HepG2 (cell line): ENCODE data around the gene THBD. TPM values are rescaled to one million over a fixed set of nuclear protein-coding genes. Genes with fewer than 3 reads are reported as not detected.

Experiments
- ATAC-seq: fragments of 200-7000 bp; cut with Tn5 transposase; 3 replicates; pipeline ENCODE4 v1.9.1; 2020; ENCODE audit warnings: mild to moderate bottlenecking, moderate library complexity
- BruUV-seq: library from RNA; stranded (reverse); fragments of 400-500 nt; replicated peaks from 2 replicates; lab custom pipeline; 2021; lab: Mats Ljungman, UMichigan
- CTCF ChIA-PET: fragments of 300-600 bp; formaldehyde crosslinking; extraction: SDS; loops from one replicate; lab custom pipeline; 2021; ENCODE audit warnings: low total read pairs, inconsistent platforms, low intra/inter-chr PET ratio; lab: Yijun Ruan, JAX
- POLR2A ChIA-PET: fragments of 350-600 bp; sonication (Branson Sonifier 250); formaldehyde crosslinking; loops from one replicate; lab custom pipeline; 2020; ENCODE audit warnings: antibody characterized with exemption, inconsistent platforms; lab: Yijun Ruan, JAX
- DNase-seq: peaks from one replicate; pipeline ENCODE4 v3.0.0-alpha.2; 2015; ENCODE audit warnings: low spot score
- FAIRE-seq: peaks from 3 replicates; lab custom pipeline; 2011; peaks lifted over from hg19 to GRCh38; lab: Jason Lieb, UNC
- H2AFZ ChIP-seq: one replicate; pipeline ENCODE4 v1.6.1; 2011; ENCODE audit warnings: low read length, inconsistent platforms
- H3K27ac ChIP-seq: fragments of 300-600 bp; 3 replicates; pipeline ENCODE4 v1.8.0; 2011; ENCODE audit warnings: mixed run types, mild to moderate bottlenecking, mixed read lengths, low read length, inconsistent platforms; ENCODE audit not compliant: insufficient read depth; ENCODE audit errors: extremely low read length
- H3K27me3 ChIP-seq, 2 experiments: fragments of 200-600 bp in 1 of 2; 2 replicates in 1 of 2; 3 replicates in 1 of 2; pipeline versions ENCODE4 v1.6.0 to v1.8.0; 2011; ENCODE audit warnings: low read length in 2 of 2, mild to moderate bottlenecking in 2 of 2, moderate library complexity in 2 of 2, inconsistent platforms in 1 of 2; ENCODE audit not compliant: insufficient read depth in 2 of 2, control insufficient read depth in 1 of 2
- H3K36me3 ChIP-seq, 2 experiments: fragments of 200-600 bp in 1 of 2; replicated peaks in 1 of 2; 2 replicates in 1 of 2; 3 replicates in 1 of 2; pipeline versions ENCODE4 v1.5.1 to v1.8.0; 2011; ENCODE audit warnings: low read length in 2 of 2, inconsistent platforms in 1 of 2; ENCODE audit not compliant: insufficient read depth in 2 of 2, control insufficient read depth in 1 of 2
- H3K4me1 ChIP-seq: 2 replicates; pipeline ENCODE4 v1.5.1; 2012; ENCODE audit warnings: low read length, inconsistent platforms; ENCODE audit not compliant: insufficient read depth
- H3K4me2 ChIP-seq: 2 replicates; pipeline ENCODE4 v1.6.0; 2011; ENCODE audit warnings: low read depth, low read length, inconsistent platforms
- H3K4me3 ChIP-seq, 3 experiments: fragments of 200-600 bp in 1 of 3; sonication (generic), shearing (Covaris generic) in 1 of 3; replicated peaks in 1 of 3; 2 replicates each; pipeline ENCODE4 v1.5.1; 2011 to 2016; ENCODE audit warnings: low read length in 3 of 3, inconsistent platforms in 2 of 3, low read depth in 2 of 3, mild to moderate bottlenecking in 2 of 3, control low read depth in 1 of 3, mixed read lengths in 1 of 3; ENCODE audit not compliant: insufficient read depth in 1 of 3
- H3K79me2 ChIP-seq: one replicate; pipeline ENCODE4 v1.6.1; 2011; ENCODE audit warnings: low read length, inconsistent platforms; ENCODE audit not compliant: insufficient read depth
- H3K9ac ChIP-seq: 2 replicates; pipeline ENCODE4 v1.6.0; 2011; ENCODE audit warnings: mild to moderate bottlenecking, low read depth, low read length, inconsistent platforms; ENCODE audit not compliant: insufficient read depth
- H3K9me3 ChIP-seq: 2 replicates; pipeline ENCODE4 v1.5.1; 2012; ENCODE audit warnings: mild to moderate bottlenecking, low read length
- H4K20me1 ChIP-seq: 2 replicates; pipeline ENCODE4 v1.6.0; 2011; ENCODE audit warnings: inconsistent platforms, mild to moderate bottlenecking, low read length, moderate library complexity; ENCODE audit not compliant: insufficient read depth
- MTERF4 ChIP-seq: sonication (generic); formaldehyde crosslinking; IDR thresholded peaks from 2 replicates; pipeline ENCODE4 v1.8.0; 2023; ENCODE audit warnings: mild to moderate bottlenecking, missing genetic modification reagents
- WGBS: methylation state at CpG from one replicate; pipeline ENCODE4 v1.1.6; 2017; ENCODE audit warnings: low lambda C conversion rate; 5-methylcytosine and 5-hydroxymethylcytosine counted together
- in situ Hi-C: cut with HindIII; loops from 2 replicates; pipeline ENCODE4 v1.10.0; 2017; ENCODE audit warnings: low pct_unique_long_range_greater_than_20kb; ENCODE audit not compliant: extremely low pct_ligation_motif_present
- intact Hi-C: fragments of 100-400 bp; cut with micrococcal nuclease; formaldehyde crosslinking; loops from one replicate; pipeline ENCODE4 v1.10.0; 2022; ENCODE audit not compliant: unreplicated experiment
- polyA plus RNA-seq, 8 experiments: library from polyadenylated mRNA; depleted of rRNA in 3 of 8; stranded (reverse) in 7 of 8; unstranded in 1 of 8; fragments of >200 nt; fragmentation: Illumina TruSeq in 4 of 8; extraction: Trizol in 4 of 8; gene quantifications; 2 replicates each; pipeline versions ENCODE4 v1.2.1 to v1.2.3, GENCODE V29; 2011 to 2016; ENCODE audit warnings: low read depth in 4 of 8, missing spikeins in 1 of 8, mixed read lengths in 1 of 8; ENCODE audit not compliant: insufficient read depth in 1 of 8
- total RNA-seq, 5 experiments: library from RNA; depleted of rRNA; stranded (reverse); fragments of >200 nt; fragmentation: Illumina TruSeq; extraction: Trizol; gene quantifications; 2 replicates each; pipeline ENCODE4 v1.2.3, GENCODE V29; 2016; ENCODE audit warnings: low read depth in 1 of 5
- TF ChIP-seq, protein P1 (sequence below): sonication (generic); formaldehyde crosslinking; IDR thresholded peaks from 2 replicates; pipeline ENCODE4 v1.5.1; 2020; ENCODE audit warnings: missing genetic modification reagents, mild to moderate bottlenecking, borderline replicate concordance
- TF ChIP-seq, protein P2 (sequence below): fragments of 450-650 bp; IDR thresholded peaks from 2 replicates; pipeline ENCODE4 v1.6.1; 2016

THBD gene
- total and polyA plus RNA-seq, 2 of the 13 experiments (the other 11 are each of a cell fraction or from before 2014, with no cell fraction given), result 0.03 TPM; not detected in 1

DNA sequence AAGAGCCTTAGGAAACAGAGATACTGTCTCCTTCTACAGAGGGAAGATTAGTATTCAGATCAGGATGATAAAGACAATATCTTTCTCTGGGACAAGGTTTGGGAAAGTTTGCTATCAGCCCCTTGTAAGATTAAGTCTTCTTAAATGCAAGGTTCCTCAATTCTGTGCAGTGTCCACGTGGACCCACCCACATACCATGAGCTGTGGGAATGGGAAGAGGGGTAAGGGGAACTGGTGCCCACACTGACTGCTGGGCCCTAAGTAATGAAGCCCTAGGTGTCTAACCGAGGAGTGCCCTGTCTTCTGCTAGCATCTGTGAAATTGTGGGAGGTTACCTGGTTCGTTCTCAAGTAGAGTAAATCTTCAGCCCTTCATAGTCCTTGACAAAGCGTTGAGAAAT is 20.1 kb downstream of the THBD start:
- no peak for ATAC-seq
- H4K20me1 ChIP-seq, result no peaks in the 10 kb centered on the region
- no peaks in the 10 kb centered on the region for H3K9me3 ChIP-seq
- H3K79me2 ChIP-seq, result no peaks in the 10 kb centered on the region
- no peak for TF ChIP-seq MTERF4
- TF ChIP-seq, protein P1, sequence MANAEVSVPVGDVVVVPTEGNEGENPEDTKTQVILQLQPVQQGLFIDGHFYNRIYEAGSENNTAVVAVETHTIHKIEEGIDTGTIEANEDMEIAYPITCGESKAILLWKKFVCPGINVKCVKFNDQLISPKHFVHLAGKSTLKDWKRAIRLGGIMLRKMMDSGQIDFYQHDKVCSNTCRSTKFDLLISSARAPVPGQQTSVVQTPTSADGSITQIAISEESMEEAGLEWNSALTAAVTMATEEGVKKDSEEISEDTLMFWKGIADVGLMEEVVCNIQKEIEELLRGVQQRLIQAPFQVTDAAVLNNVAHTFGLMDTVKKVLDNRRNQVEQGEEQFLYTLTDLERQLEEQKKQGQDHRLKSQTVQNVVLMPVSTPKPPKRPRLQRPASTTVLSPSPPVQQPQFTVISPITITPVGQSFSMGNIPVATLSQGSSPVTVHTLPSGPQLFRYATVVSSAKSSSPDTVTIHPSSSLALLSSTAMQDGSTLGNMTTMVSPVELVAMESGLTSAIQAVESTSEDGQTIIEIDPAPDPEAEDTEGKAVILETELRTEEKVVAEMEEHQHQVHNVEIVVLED (CRISPR knock-in tag), result no peak
- TF ChIP-seq, protein P2, sequence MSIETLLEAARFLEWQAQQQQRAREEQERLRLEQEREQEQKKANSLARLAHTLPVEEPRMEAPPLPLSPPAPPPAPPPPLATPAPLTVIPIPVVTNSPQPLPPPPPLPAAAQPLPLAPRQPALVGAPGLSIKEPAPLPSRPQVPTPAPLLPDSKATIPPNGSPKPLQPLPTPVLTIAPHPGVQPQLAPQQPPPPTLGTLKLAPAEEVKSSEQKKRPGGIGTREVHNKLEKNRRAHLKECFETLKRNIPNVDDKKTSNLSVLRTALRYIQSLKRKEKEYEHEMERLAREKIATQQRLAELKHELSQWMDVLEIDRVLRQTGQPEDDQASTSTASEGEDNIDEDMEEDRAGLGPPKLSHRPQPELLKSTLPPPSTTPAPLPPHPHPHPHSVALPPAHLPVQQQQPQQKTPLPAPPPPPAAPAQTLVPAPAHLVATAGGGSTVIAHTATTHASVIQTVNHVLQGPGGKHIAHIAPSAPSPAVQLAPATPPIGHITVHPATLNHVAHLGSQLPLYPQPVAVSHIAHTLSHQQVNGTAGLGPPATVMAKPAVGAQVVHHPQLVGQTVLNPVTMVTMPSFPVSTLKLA, result peak; percentile 88
- TF ChIP-seq, all 625 proteins: peak for 1
- DNase-seq (no peak), FAIRE-seq (no peak)
- Histone ChIP-seq H3K27ac (no peak overlapping the region), H3K4me2 (no peak overlapping the region), H3K27me3 (peaks cover 2 to 27% of the 10 kb centered on the region in 2 experiments; a peak in 3 of 5 replicates), H3K36me3 (no peaks in the 10 kb centered on the region), H3K4me3 (no peak overlapping the region), H3K4me1 (no peaks in the 10 kb centered on the region), H2AFZ (no peak overlapping the region), H3K9ac (no peak overlapping the region)
- intact Hi-C loops, result no loop called here
- WGBS, result 0% methylated on average over 4 of the region's 4 CpGs
- in situ Hi-C loops, result no loop called here
- BruUV-seq, result no TSS peak
- ChIA-PET POLR2A (no interaction called here), CTCF (no interaction called here)
